ENCODE results near the gene TMEM235.

The TMEM235 gene

GRCh38 chr17:78255029-78255656 is 23.7 kb downstream of the TMEM235 start:
- no peak for DNase-seq (ENCODE audit: low spot score)

GRCh38 chr17:78255953-78256706 is 24.7 kb downstream of the TMEM235 start:
- no peak for DNase-seq (ENCODE audit: low spot score)

- peak; percentile 30 for DNase-seq (ENCODE audit: low spot score)
Observed at GRCh38 chr17:78256707-78257591, 25.5 kb downstream of the TMEM235 start.

GRCh38 chr17:78257810-78258322 is 26.4 kb downstream of the TMEM235 start:
- peak; percentile 84 for DNase-seq (ENCODE audit: low spot score)

GRCh38 chr17:78258323-78259191 is 27.1 kb downstream of the TMEM235 start:
- DNase-seq (ENCODE audit: low spot score), result peak; percentile 41

- DNase-seq (ENCODE audit: low spot score), result no peak
Observed at GRCh38 chr17:78259192-78259554, 27.7 kb downstream of the TMEM235 start.

GRCh38 chr17:78263063-78263735 is 31.8 kb downstream of the TMEM235 start:
- peak; percentile 34 for DNase-seq (ENCODE audit: low spot score)

- DNase-seq (ENCODE audit: low spot score), result no peak
Observed at GRCh38 chr17:78263736-78264340, 32.4 kb downstream of the TMEM235 start.

GRCh38 chr17:78264590-78264989 is 33.2 kb downstream of the TMEM235 start:
- DNase-seq (ENCODE audit: low spot score), result no peak

- DNase-seq (ENCODE audit: low spot score), result no peak
Observed at GRCh38 chr17:78265121-78265520, 33.7 kb downstream of the TMEM235 start.

GRCh38 chr17:78266231-78266631 is 34.8 kb downstream of the TMEM235 start:
- DNase-seq (ENCODE audit: low spot score), result no peak

- DNase-seq (ENCODE audit: low spot score), result no peak
Observed at GRCh38 chr17:78266771-78267170, 35.3 kb downstream of the TMEM235 start.

GRCh38 chr17:78267253-78268073 is 36.0 kb downstream of the TMEM235 start:
- DNase-seq (ENCODE audit: low spot score), result no peak

- no peak for DNase-seq (ENCODE audit: low spot score)
Observed at GRCh38 chr17:78268191-78268874, 36.9 kb downstream of the TMEM235 start.

GRCh38 chr17:78268951-78269905 is 37.8 kb downstream of the TMEM235 start:
- no peak for DNase-seq (ENCODE audit: low spot score)

GRCh38 chr17:78269955-78270381 is 38.5 kb downstream of the TMEM235 start:
- no peak for DNase-seq (ENCODE audit: low spot score)

- DNase-seq (ENCODE audit: low spot score), result peak; percentile 28
Observed at GRCh38 chr17:78271419-78272170, 40.2 kb downstream of the TMEM235 start.
